ENCODE data around the gene FOXM1.

The FOXM1 gene

GRCh38 chr12:2862876-2863275, 14.1 kb downstream of the FOXM1 start:
- H3K56ac ChIP-seq (ENCODE audit: low read length) = no peak overlapping the region
- no peak overlapping the region for H3K9ac ChIP-seq (ENCODE audit: low read length)
- no peak overlapping the region for H3K4me2 ChIP-seq (ENCODE audit: low read length)
- H3K79me1 ChIP-seq (ENCODE audit: low read length) = no peaks in the 10 kb centered on the region
- no peak overlapping the region for H3K4me3 ChIP-seq (ENCODE audit: low read length)
- WGBS (ENCODE audit: extremely low coverage, insufficient coverage, low lambda C conversion rate) = no CpG with 5 or more reads among the region's 7 CpGs
- H3K23ac ChIP-seq (ENCODE audit: low read length) = no peak overlapping the region
- H2BK5ac ChIP-seq (ENCODE audit: low read length) = no peak overlapping the region
- H2BK120ac ChIP-seq (ENCODE audit: low read depth, low read length) = no peak overlapping the region
- H3K79me2 ChIP-seq (ENCODE audit: control insufficient read depth, insufficient read depth, low read length) = no peaks in the 10 kb centered on the region
- H3K36me3 ChIP-seq (ENCODE audit: control insufficient read depth, insufficient read depth, low read length) = peaks cover 34% of the 10 kb centered on the region
- H4K5ac ChIP-seq (ENCODE audit: low read length) = no peak overlapping the region
- H3K18ac ChIP-seq (ENCODE audit: low read length) = no peak overlapping the region
- H3K4me1 ChIP-seq (ENCODE audit: control insufficient read depth, low read depth, low read length) = no peaks in the 10 kb centered on the region
- no peak for DNase-seq
- H3K4ac ChIP-seq (ENCODE audit: low read depth, low read length) = no peak overlapping the region
- no peaks in the 10 kb centered on the region for H3K27me3 ChIP-seq (ENCODE audit: insufficient read depth, low read length, poor library complexity)
- no peak overlapping the region for H4K8ac ChIP-seq (ENCODE audit: low read depth, low read length)
- H3K27ac ChIP-seq (ENCODE audit: low read depth, low read length) = no peak overlapping the region
- no peak overlapping the region for H2BK15ac ChIP-seq (replicated peaks; ENCODE audit: low read depth)
- no peak overlapping the region for H2AK5ac ChIP-seq (ENCODE audit: low read length)

DNA sequence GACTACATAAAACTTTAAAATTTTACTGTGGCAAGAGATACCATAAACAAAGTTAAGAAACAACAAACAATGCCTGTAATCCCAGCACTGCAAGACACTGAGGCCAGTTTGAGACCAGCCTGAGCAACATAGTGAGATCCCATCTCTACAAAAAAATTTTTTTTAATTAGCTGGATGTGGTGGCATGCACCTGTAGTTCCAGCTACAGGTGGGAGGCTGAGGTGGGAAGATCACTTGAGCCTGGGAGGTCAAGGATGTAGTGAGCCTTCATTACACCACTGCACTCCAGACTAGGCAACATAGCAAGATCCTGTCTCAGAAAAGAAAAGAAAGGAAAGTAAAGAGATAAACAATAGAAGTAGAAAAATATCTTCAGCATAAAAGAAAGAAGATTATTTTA, 16.8 kb downstream of the FOXM1 start:
- Histone ChIP-seq H2AK5ac (ENCODE audit: low read length) (no peak overlapping the region), H2BK5ac (ENCODE audit: low read length) (no peak overlapping the region), H3K4me2 (ENCODE audit: low read length) (no peak overlapping the region), H3K79me2 (ENCODE audit: control insufficient read depth, insufficient read depth, low read length) (no peaks in the 10 kb centered on the region), H3K4ac (ENCODE audit: low read depth, low read length) (no peak overlapping the region), H3K36me3 (ENCODE audit: control insufficient read depth, insufficient read depth, low read length) (peaks cover 24% of the 10 kb centered on the region), H3K9ac (ENCODE audit: low read length) (no peak overlapping the region), H3K79me1 (ENCODE audit: low read length) (no peaks in the 10 kb centered on the region), H3K4me3 (ENCODE audit: low read length) (no peak overlapping the region), H3K27me3 (ENCODE audit: insufficient read depth, low read length, poor library complexity) (no peaks in the 10 kb centered on the region), H4K8ac (ENCODE audit: low read depth, low read length) (no peak overlapping the region), H3K27ac (ENCODE audit: low read depth, low read length) (no peak overlapping the region), H3K56ac (ENCODE audit: low read length) (no peak overlapping the region), H3K4me1 (ENCODE audit: control insufficient read depth, low read depth, low read length) (no peaks in the 10 kb centered on the region), H3K18ac (ENCODE audit: low read length) (no peak overlapping the region), H4K5ac (ENCODE audit: low read length) (no peak overlapping the region), H2BK120ac (ENCODE audit: low read depth, low read length) (no peak overlapping the region), H2BK15ac (replicated peaks; ENCODE audit: low read depth) (no peak overlapping the region), H3K23ac (ENCODE audit: low read length) (no peak overlapping the region)
- DNase-seq = no peak

GRCh38 chr12:2858944-2859421, 18.0 kb downstream of the FOXM1 start:
- H3K23ac ChIP-seq (ENCODE audit: low read length) = no peak overlapping the region
- H3K56ac ChIP-seq (ENCODE audit: low read length) = no peak overlapping the region
- H3K4me2 ChIP-seq (ENCODE audit: low read length) = no peak overlapping the region
- H2BK15ac ChIP-seq (replicated peaks; ENCODE audit: low read depth) = no peak overlapping the region
- no peak overlapping the region for H3K27ac ChIP-seq (ENCODE audit: low read depth, low read length)
- H3K9ac ChIP-seq (ENCODE audit: low read length) = no peak overlapping the region
- no peaks in the 10 kb centered on the region for H3K79me2 ChIP-seq (ENCODE audit: control insufficient read depth, insufficient read depth, low read length)
- H4K8ac ChIP-seq (ENCODE audit: low read depth, low read length) = no peak overlapping the region
- no peak overlapping the region for H2BK120ac ChIP-seq (ENCODE audit: low read depth, low read length)
- no peaks in the 10 kb centered on the region for H3K27me3 ChIP-seq (ENCODE audit: insufficient read depth, low read length, poor library complexity)
- no peak overlapping the region for H2AK5ac ChIP-seq (ENCODE audit: low read length)
- no peak overlapping the region for H4K5ac ChIP-seq (ENCODE audit: low read length)
- no peak overlapping the region for H3K4ac ChIP-seq (ENCODE audit: low read depth, low read length)
- H3K4me1 ChIP-seq (ENCODE audit: control insufficient read depth, low read depth, low read length) = no peaks in the 10 kb centered on the region
- no peak for DNase-seq
- no peak overlapping the region for H2BK5ac ChIP-seq (ENCODE audit: low read length)
- no peak overlapping the region for H3K18ac ChIP-seq (ENCODE audit: low read length)
- H3K79me1 ChIP-seq (ENCODE audit: low read length) = no peaks in the 10 kb centered on the region
- peaks cover 13% of the 10 kb centered on the region for H3K36me3 ChIP-seq (ENCODE audit: control insufficient read depth, insufficient read depth, low read length)
- WGBS (ENCODE audit: extremely low coverage, insufficient coverage, low lambda C conversion rate) = no CpG with 5 or more reads among the region's 12 CpGs
- no peak overlapping the region for H3K4me3 ChIP-seq (ENCODE audit: low read length)

- no peak overlapping the region for H2AK5ac ChIP-seq (ENCODE audit: low read length)
- H3K4me3 ChIP-seq (ENCODE audit: low read length) = no peak overlapping the region
- no peak overlapping the region for H3K4ac ChIP-seq (ENCODE audit: low read depth, low read length)
- H3K9ac ChIP-seq (ENCODE audit: low read length) = no peak overlapping the region
- no peaks in the 10 kb centered on the region for H3K79me1 ChIP-seq (ENCODE audit: low read length)
- no peak overlapping the region for H2BK5ac ChIP-seq (ENCODE audit: low read length)
- no peak for DNase-seq
- no peak overlapping the region for H2BK120ac ChIP-seq (ENCODE audit: low read depth, low read length)
- H3K56ac ChIP-seq (ENCODE audit: low read length) = no peak overlapping the region
- H3K4me2 ChIP-seq (ENCODE audit: low read length) = no peak overlapping the region
- no peak overlapping the region for H3K27ac ChIP-seq (ENCODE audit: low read depth, low read length)
- no peak overlapping the region for H2BK15ac ChIP-seq (replicated peaks; ENCODE audit: low read depth)
- H4K5ac ChIP-seq (ENCODE audit: low read length) = no peak overlapping the region
- WGBS (ENCODE audit: extremely low coverage, insufficient coverage, low lambda C conversion rate) = no CpG with 5 or more reads among the region's 2 CpGs
- no peak overlapping the region for H3K23ac ChIP-seq (ENCODE audit: low read length)
- H3K4me1 ChIP-seq (ENCODE audit: control insufficient read depth, low read depth, low read length) = no peaks in the 10 kb centered on the region
- peaks cover 13% of the 10 kb centered on the region for H3K36me3 ChIP-seq (ENCODE audit: control insufficient read depth, insufficient read depth, low read length)
- no peaks in the 10 kb centered on the region for H3K27me3 ChIP-seq (ENCODE audit: insufficient read depth, low read length, poor library complexity)
- no peaks in the 10 kb centered on the region for H3K79me2 ChIP-seq (ENCODE audit: control insufficient read depth, insufficient read depth, low read length)
- H4K8ac ChIP-seq (ENCODE audit: low read depth, low read length) = no peak overlapping the region
- no peak overlapping the region for H3K18ac ChIP-seq (ENCODE audit: low read length)
These were observed 18.6 kb downstream of the FOXM1 start for GRCh38 chr12:2858334-2858733.

GRCh38 chr12:2857576-2857975, 19.4 kb downstream of the FOXM1 start:
- Histone ChIP-seq H3K27me3 (ENCODE audit: insufficient read depth, low read length, poor library complexity) (no peaks in the 10 kb centered on the region), H3K27ac (ENCODE audit: low read depth, low read length) (no peak overlapping the region), H4K8ac (ENCODE audit: low read depth, low read length) (no peak overlapping the region), H3K4me3 (ENCODE audit: low read length) (no peak overlapping the region), H3K4me1 (ENCODE audit: control insufficient read depth, low read depth, low read length) (no peaks in the 10 kb centered on the region), H2BK120ac (ENCODE audit: low read depth, low read length) (no peak overlapping the region), H3K23ac (ENCODE audit: low read length) (no peak overlapping the region), H4K5ac (ENCODE audit: low read length) (no peak overlapping the region), H3K4me2 (ENCODE audit: low read length) (no peak overlapping the region), H3K36me3 (ENCODE audit: control insufficient read depth, insufficient read depth, low read length) (peaks cover 10% of the 10 kb centered on the region), H3K18ac (ENCODE audit: low read length) (no peak overlapping the region), H3K79me2 (ENCODE audit: control insufficient read depth, insufficient read depth, low read length) (no peaks in the 10 kb centered on the region), H2BK15ac (replicated peaks; ENCODE audit: low read depth) (no peak overlapping the region), H3K56ac (ENCODE audit: low read length) (no peak overlapping the region), H3K4ac (ENCODE audit: low read depth, low read length) (no peak overlapping the region), H2BK5ac (ENCODE audit: low read length) (no peak overlapping the region), H3K79me1 (ENCODE audit: low read length) (no peaks in the 10 kb centered on the region), H3K9ac (ENCODE audit: low read length) (no peak overlapping the region), H2AK5ac (ENCODE audit: low read length) (no peak overlapping the region)
- WGBS (ENCODE audit: extremely low coverage, insufficient coverage, low lambda C conversion rate) = no CpG with 5 or more reads among the region's 7 CpGs
- DNase-seq = no peak

DNA sequence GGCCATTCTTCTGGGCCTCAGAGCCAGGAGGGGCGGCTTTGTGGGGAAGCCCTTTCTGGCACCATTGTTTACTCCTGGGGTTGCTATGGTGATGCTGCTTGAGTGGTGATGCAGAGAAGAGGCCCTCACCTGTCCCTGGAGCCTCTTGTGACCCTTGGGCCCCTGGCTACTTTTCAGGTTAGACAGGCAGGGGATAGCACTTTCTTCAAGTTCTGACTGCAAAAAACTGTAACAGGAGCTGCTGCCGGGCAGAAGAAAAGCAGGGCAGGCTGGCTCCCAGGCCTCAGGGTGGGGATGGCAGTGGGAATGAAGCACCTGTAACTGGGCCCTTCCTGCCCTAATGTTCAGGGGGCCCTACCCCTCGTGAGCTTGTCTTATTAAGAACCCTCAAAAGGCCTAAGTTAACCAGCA, 19.9 kb downstream of the FOXM1 start, which contains the start of gene TEX52:
TSS of gene TEX52 (minus strand) at position 19 of the 411 bp plus-strand sequence. CDS start at position 6, 13 bp downstream.
- H3K27me3 ChIP-seq (ENCODE audit: insufficient read depth, low read length, poor library complexity) = no peaks in the 10 kb centered on the region
- no peak within 1 kb of the TSS for H3K23ac ChIP-seq (ENCODE audit: low read length)
- H3K4me1 ChIP-seq (ENCODE audit: control insufficient read depth, low read depth, low read length) = no peaks in the 10 kb centered on the region
- H4K5ac ChIP-seq (ENCODE audit: low read length) = no peak within 1 kb of the TSS
- no peak within 1 kb of the TSS for H2AK5ac ChIP-seq (ENCODE audit: low read length)
- H2BK15ac ChIP-seq (replicated peaks; ENCODE audit: low read depth) = no peak within 1 kb of the TSS
- H3K18ac ChIP-seq (ENCODE audit: low read length) = no peak within 1 kb of the TSS
- H3K27ac ChIP-seq (ENCODE audit: low read depth, low read length) = no peak within 1 kb of the TSS
- no peak within 1 kb of the TSS for H3K4me2 ChIP-seq (ENCODE audit: low read length)
- no peak within 1 kb of the TSS for H3K9ac ChIP-seq (ENCODE audit: low read length)
- no peaks in the 10 kb centered on the region for H3K79me1 ChIP-seq (ENCODE audit: low read length)
- no peak within 1 kb of the TSS for H3K4me3 ChIP-seq (ENCODE audit: low read length)
- peak; percentile 89 for DNase-seq
- no CpG with 5 or more reads among the region's 3 CpGs for WGBS (ENCODE audit: extremely low coverage, insufficient coverage, low lambda C conversion rate)
- no peak within 1 kb of the TSS for H2BK120ac ChIP-seq (ENCODE audit: low read depth, low read length)
- no peak within 1 kb of the TSS for H3K4ac ChIP-seq (ENCODE audit: low read depth, low read length)
- H3K36me3 ChIP-seq (ENCODE audit: control insufficient read depth, insufficient read depth, low read length) = peaks cover 10% of the 10 kb centered on the region
- no peaks in the 10 kb centered on the region for H3K79me2 ChIP-seq (ENCODE audit: control insufficient read depth, insufficient read depth, low read length)
- H2BK5ac ChIP-seq (ENCODE audit: low read length) = no peak within 1 kb of the TSS
- H3K56ac ChIP-seq (ENCODE audit: low read length) = no peak within 1 kb of the TSS
- no peak within 1 kb of the TSS for H4K8ac ChIP-seq (ENCODE audit: low read depth, low read length)
